ENCODE measurements around the gene TAF4B.

DNA sequence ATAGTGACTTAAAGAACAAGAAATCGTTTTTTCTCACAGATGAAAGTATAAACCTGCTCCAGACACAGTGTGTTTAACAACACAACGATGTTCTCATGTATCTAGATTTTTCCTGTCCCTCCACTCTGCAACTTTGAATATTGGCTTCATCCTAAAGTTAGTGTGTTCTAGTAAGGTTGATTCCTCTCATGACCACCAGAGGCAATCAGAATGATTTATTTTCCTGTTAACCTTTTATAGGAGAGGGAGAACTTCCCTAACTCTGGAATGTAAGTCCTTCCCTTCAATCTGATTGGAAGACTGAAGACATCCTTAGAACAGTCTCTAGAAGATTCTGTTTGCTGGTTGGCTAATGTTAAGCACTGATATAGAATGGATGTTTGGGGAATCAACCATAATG, 41.0 kb upstream of the TAF4B start:
- TF ChIP-seq, protein P1, sequence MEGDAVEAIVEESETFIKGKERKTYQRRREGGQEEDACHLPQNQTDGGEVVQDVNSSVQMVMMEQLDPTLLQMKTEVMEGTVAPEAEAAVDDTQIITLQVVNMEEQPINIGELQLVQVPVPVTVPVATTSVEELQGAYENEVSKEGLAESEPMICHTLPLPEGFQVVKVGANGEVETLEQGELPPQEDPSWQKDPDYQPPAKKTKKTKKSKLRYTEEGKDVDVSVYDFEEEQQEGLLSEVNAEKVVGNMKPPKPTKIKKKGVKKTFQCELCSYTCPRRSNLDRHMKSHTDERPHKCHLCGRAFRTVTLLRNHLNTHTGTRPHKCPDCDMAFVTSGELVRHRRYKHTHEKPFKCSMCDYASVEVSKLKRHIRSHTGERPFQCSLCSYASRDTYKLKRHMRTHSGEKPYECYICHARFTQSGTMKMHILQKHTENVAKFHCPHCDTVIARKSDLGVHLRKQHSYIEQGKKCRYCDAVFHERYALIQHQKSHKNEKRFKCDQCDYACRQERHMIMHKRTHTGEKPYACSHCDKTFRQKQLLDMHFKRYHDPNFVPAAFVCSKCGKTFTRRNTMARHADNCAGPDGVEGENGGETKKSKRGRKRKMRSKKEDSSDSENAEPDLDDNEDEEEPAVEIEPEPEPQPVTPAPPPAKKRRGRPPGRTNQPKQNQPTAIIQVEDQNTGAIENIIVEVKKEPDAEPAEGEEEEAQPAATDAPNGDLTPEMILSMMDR (IDR thresholded peaks at IDR 0.05; ENCODE audit: low read depth, low read length): peak; percentile 22; the same call in 1 of the 2 replicates
- TF ChIP-seq EZH2phosphoT487 (IDR thresholded peaks at IDR 0.05; ENCODE audit: low read depth): no peak
